HEK293 (cell line): ENCODE measurements around the gene CCDC117.
A peak's percentile ranks its signal among the peaks of the same experiment; 100 is the strongest.

ENCODE experiments used
- FEZF1 ChIP-seq: fragments of 450-650 bp; formaldehyde crosslinking; IDR thresholded peaks from 2 replicates; pipeline ENCODE4 v1.5.1; 2016; ENCODE audit warnings: missing biosample characterization, missing genetic modification characterization
- ZNF211 ChIP-seq: fragments of 450-650 bp; formaldehyde crosslinking; IDR thresholded peaks from 2 replicates; pipeline ENCODE4 v1.5.1; 2016; ENCODE audit warnings: low read depth, missing biosample characterization, missing genetic modification characterization
- ZNF221 ChIP-seq: fragments of 450-650 bp; formaldehyde crosslinking; IDR thresholded peaks from 2 replicates; pipeline ENCODE4 v1.5.1; 2017; ENCODE audit warnings: missing biosample characterization, missing genetic modification characterization, borderline replicate concordance
- ZNF274 ChIP-seq, 2 experiments: fragments of 200-500 bp in 1 of 2; fragments of 450-650 bp in 1 of 2; sonication (Bioruptor generic) in 1 of 2; formaldehyde crosslinking in 1 of 2; IDR thresholded peaks; 2 replicates each; pipeline versions ENCODE4 v1.5.1 to v1.6.1; 2014 to 2016; ENCODE audit warnings: borderline replicate concordance in 1 of 2, inconsistent platforms in 1 of 2, low read length in 1 of 2, missing biosample characterization in 1 of 2, missing genetic modification characterization in 1 of 2
- ZNF311 ChIP-seq: fragments of 450-650 bp; formaldehyde crosslinking; IDR thresholded peaks from 2 replicates; pipeline ENCODE4 v1.5.1; 2017; ENCODE audit warnings: missing biosample characterization, missing genetic modification characterization, borderline replicate concordance
- ZNF391 ChIP-seq: fragments of 450-650 bp; formaldehyde crosslinking; IDR thresholded peaks from 2 replicates; pipeline ENCODE4 v1.5.1; 2016; ENCODE audit warnings: low read depth, missing biosample characterization, missing genetic modification characterization, borderline replicate concordance
- ZNF48 ChIP-seq: fragments of 450-650 bp; formaldehyde crosslinking; IDR thresholded peaks from 2 replicates; pipeline ENCODE4 v1.5.1; 2016; ENCODE audit warnings: missing biosample characterization, missing genetic modification characterization
- TF ChIP-seq, protein P1 (sequence below): fragments of 450-650 bp; formaldehyde crosslinking; IDR thresholded peaks from 2 replicates; pipeline ENCODE4 v1.5.1; 2016; ENCODE audit warnings: missing biosample characterization, missing genetic modification characterization
- TF ChIP-seq, protein P2 (sequence below): fragments of 450-650 bp; formaldehyde crosslinking; conservative IDR thresholded peaks from 2 replicates; pipeline ENCODE4 v1.5.1; 2016; ENCODE audit warnings: low read depth, missing biosample characterization, missing genetic modification characterization

DNA sequence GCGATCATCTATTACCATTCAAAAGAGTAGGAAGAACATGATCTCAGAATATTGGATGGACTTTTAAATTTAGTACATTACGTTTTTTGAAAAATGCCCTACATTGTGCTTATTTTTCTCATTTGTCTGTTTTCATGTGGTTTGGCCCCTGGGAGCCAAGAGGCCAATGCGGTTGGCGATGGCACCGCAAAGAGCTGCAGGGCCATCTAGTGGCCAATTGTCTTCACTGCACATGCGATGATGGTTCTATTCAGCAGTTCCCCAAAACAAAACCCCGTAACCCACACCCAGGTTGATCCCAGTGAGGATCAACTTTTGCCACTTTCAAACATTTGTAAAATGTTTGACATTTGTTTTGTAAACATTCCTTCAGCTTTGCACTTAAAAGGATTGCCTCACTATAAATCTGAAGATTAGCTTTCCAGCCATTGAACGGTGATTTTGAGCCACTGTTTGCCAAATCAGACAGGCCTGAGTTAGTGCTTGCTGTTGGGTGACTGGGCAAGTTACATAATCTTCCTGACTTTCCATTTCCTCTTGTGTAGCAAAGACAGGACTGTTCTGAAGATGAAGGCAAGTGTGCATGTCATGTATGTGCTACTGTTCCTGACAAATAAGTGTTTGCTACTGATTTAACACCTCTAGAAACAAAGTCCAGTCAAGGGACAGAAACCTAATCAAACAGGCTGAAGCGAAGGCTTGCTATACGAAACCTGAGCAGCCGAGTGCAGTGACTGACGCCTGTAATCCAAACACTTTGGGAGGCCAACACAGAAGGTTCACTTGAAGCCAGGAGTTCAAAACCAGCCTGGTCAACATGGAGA is 57.1 kb downstream of the CCDC117 start:
- no peak for TF ChIP-seq ZNF221
- no peak for TF ChIP-seq ZNF311 (tag by site-specific recombination)
- no peak for TF ChIP-seq ZNF274 (IDR thresholded peaks at IDR 0.05; ENCODE audit: low read length)
- no peak for TF ChIP-seq ZNF274 (tag by site-specific recombination; IDR thresholded peaks at IDR 0.05; ENCODE audit: borderline replicate concordance)
- TF ChIP-seq, protein P1, sequence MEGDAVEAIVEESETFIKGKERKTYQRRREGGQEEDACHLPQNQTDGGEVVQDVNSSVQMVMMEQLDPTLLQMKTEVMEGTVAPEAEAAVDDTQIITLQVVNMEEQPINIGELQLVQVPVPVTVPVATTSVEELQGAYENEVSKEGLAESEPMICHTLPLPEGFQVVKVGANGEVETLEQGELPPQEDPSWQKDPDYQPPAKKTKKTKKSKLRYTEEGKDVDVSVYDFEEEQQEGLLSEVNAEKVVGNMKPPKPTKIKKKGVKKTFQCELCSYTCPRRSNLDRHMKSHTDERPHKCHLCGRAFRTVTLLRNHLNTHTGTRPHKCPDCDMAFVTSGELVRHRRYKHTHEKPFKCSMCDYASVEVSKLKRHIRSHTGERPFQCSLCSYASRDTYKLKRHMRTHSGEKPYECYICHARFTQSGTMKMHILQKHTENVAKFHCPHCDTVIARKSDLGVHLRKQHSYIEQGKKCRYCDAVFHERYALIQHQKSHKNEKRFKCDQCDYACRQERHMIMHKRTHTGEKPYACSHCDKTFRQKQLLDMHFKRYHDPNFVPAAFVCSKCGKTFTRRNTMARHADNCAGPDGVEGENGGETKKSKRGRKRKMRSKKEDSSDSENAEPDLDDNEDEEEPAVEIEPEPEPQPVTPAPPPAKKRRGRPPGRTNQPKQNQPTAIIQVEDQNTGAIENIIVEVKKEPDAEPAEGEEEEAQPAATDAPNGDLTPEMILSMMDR (tag by site-specific recombination): peak; percentile 87
- TF ChIP-seq ZNF391 (tag by site-specific recombination): no peak
- no peak for TF ChIP-seq ZNF211 (tag by site-specific recombination)
- TF ChIP-seq ZNF48 (tag by site-specific recombination): no peak
- TF ChIP-seq FEZF1 (tag by site-specific recombination): no peak
- TF ChIP-seq, protein P2, sequence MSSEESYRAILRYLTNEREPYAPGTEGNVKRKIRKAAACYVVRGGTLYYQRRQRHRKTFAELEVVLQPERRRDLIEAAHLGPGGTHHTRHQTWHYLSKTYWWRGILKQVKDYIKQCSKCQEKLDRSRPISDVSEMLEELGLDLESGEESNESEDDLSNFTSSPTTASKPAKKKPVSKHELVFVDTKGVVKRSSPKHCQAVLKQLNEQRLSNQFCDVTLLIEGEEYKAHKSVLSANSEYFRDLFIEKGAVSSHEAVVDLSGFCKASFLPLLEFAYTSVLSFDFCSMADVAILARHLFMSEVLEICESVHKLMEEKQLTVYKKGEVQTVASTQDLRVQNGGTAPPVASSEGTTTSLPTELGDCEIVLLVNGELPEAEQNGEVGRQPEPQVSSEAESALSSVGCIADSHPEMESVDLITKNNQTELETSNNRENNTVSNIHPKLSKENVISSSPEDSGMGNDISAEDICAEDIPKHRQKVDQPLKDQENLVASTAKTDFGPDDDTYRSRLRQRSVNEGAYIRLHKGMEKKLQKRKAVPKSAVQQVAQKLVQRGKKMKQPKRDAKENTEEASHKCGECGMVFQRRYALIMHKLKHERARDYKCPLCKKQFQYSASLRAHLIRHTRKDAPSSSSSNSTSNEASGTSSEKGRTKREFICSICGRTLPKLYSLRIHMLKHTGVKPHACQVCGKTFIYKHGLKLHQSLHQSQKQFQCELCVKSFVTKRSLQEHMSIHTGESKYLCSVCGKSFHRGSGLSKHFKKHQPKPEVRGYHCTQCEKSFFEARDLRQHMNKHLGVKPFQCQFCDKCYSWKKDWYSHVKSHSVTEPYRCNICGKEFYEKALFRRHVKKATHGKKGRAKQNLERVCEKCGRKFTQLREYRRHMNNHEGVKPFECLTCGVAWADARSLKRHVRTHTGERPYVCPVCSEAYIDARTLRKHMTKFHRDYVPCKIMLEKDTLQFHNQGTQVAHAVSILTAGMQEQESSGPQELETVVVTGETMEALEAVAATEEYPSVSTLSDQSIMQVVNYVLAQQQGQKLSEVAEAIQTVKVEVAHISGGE (tag by site-specific recombination): no peak
